ENCODE measurements around the gene ERCC4.
A peak's percentile ranks its signal among the peaks of the same experiment; 100 is the strongest.

ERCC4 gene

DNA sequence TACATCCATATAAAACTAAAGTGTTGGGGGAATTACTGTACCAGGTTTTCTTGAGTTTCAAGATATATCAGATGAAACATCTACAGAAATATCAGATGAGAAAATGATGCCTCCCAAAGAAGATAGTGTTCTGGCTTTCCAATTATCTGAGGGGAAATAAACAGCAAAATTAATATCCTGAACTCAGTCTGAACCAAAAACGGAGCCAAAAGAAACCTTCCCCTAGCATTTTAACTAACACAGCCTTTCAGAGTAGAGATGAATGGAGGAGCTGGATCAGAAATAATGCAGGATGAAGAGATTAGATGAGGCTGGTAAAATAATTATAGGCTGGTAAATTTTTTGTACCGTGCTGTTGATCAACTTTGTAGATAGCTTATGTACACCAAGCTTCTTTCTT is 16.2 kb downstream of the ERCC4 start:
- TF ChIP-seq, protein P1, sequence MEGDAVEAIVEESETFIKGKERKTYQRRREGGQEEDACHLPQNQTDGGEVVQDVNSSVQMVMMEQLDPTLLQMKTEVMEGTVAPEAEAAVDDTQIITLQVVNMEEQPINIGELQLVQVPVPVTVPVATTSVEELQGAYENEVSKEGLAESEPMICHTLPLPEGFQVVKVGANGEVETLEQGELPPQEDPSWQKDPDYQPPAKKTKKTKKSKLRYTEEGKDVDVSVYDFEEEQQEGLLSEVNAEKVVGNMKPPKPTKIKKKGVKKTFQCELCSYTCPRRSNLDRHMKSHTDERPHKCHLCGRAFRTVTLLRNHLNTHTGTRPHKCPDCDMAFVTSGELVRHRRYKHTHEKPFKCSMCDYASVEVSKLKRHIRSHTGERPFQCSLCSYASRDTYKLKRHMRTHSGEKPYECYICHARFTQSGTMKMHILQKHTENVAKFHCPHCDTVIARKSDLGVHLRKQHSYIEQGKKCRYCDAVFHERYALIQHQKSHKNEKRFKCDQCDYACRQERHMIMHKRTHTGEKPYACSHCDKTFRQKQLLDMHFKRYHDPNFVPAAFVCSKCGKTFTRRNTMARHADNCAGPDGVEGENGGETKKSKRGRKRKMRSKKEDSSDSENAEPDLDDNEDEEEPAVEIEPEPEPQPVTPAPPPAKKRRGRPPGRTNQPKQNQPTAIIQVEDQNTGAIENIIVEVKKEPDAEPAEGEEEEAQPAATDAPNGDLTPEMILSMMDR (IDR thresholded peaks at IDR 0.05; ENCODE audit: low read depth, low read length): no peak
- TF ChIP-seq, protein P2, sequence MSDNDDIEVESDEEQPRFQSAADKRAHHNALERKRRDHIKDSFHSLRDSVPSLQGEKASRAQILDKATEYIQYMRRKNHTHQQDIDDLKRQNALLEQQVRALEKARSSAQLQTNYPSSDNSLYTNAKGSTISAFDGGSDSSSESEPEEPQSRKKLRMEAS (IDR thresholded peaks at IDR 0.05; ENCODE audit: low read depth, low read length): no peak
- no peak for TF ChIP-seq POLR2A (IDR thresholded peaks at IDR 0.05; ENCODE audit: extremely low read depth, insufficient read length)
- no peak for TF ChIP-seq MYC (IDR thresholded peaks at IDR 0.05; ENCODE audit: low read depth, low read length)
- DNase-seq (ENCODE audit: low read depth): no peak
- H3K4me3 ChIP-seq (ENCODE audit: low read depth, low read length): no peak overlapping the region

DNA sequence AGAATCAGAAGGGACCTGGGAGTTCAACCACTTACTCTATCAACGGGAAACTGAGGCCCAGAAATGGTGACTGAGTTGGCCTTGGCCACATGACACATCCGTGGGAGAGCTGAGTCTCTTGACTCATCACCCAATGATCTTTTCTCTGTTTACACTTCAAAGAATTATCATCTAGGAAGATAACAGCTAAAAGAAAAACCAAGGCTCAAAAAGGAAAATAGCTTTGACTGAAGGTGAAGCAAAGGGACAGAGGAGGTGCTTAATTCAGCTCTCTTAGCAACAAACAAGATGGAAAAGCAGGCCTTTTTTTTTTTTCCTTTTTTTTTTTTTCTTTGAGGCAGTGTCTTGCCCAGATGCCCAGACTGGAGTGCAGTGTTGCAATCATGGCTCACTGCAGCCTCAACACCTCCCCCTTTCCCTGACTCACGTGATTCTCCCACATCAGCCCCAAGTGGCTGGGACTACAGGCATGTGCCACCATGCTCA is 16.7 kb downstream of the ERCC4 start:
- DNase-seq (ENCODE audit: low read depth): peak; percentile 72
- no peak for TF ChIP-seq POLR2A (IDR thresholded peaks at IDR 0.05; ENCODE audit: extremely low read depth, insufficient read length)
- H3K4me3 ChIP-seq (ENCODE audit: low read depth, low read length): no peak overlapping the region

DNA sequence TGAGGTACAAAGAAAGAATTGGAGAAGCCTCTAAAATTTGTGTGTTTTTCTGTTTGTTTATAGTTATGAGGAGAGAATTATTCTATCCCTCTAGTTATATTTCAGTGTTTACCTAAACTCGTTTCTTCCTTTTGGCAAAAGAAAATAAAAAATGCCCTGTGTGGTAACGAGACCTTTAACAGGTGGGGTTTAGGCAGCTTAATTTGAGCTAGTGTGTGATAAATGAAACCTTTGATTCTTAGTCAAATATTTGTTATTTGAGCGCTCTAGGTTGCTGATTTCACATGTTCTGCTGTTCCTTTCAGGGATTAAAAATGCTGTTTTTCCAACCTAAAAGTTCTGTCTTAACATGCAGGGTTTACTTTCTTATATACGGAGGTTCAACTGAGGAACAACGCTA is 17.5 kb downstream of the ERCC4 start:
- no peak for DNase-seq (ENCODE audit: low read depth)
- TF ChIP-seq MYC (IDR thresholded peaks at IDR 0.05; ENCODE audit: low read depth, low read length) (no peak), POLR2A (IDR thresholded peaks at IDR 0.05; ENCODE audit: extremely low read depth, insufficient read length) (no peak)
- TF ChIP-seq, protein P1 (IDR thresholded peaks at IDR 0.05; ENCODE audit: low read depth, low read length): no peak
- TF ChIP-seq, protein P2 (IDR thresholded peaks at IDR 0.05; ENCODE audit: low read depth, low read length): no peak
- no peak overlapping the region for H3K4me3 ChIP-seq (ENCODE audit: low read depth, low read length)

DNA sequence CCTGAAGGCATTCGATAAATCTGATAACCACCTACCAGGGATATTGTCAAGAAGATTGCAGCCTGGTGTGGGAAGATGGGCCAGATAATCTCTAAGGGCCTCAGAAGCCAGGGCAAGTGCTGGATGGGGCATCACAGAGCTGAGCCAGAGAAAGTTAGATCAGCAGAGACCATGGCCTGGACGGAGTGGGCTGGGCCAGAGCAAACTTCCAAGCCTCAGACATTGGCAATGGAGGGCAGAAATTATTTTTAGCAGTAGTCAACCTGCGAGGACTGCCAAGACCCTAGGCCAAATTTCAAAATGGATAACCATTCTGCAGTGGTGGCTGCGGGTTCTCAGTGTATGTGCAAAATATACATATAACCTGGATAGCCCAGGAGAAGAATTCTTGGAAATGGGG is 18.5 kb downstream of the ERCC4 start:
- TF ChIP-seq, protein P1 (IDR thresholded peaks at IDR 0.05; ENCODE audit: low read depth, low read length): no peak
- TF ChIP-seq MYC (IDR thresholded peaks at IDR 0.05; ENCODE audit: low read depth, low read length): no peak
- TF ChIP-seq POLR2A (IDR thresholded peaks at IDR 0.05; ENCODE audit: extremely low read depth, insufficient read length): no peak
- TF ChIP-seq, protein P2 (IDR thresholded peaks at IDR 0.05; ENCODE audit: low read depth, low read length): no peak
- H3K4me3 ChIP-seq (ENCODE audit: low read depth, low read length): no peak overlapping the region
- DNase-seq (ENCODE audit: low read depth): no peak

DNA sequence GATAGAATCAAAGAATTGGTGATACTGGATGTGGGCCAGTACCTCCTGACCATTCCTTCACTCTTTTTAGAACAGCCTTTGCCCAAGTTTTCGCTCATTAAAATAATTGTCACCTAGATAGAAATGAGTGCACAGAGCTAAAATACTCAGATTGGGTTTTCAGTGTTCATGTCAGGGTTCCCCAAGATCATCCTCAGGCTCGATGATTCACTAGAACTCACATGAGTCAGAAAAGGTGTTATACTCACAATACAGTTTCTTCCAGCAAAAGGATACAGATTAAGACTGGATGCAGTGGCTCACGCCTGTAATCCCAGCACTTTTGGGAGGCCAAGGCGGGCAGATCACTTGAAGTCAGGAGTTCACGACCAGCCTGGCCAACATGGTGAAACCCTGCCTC is 19.9 kb downstream of the ERCC4 start:
- H3K4me3 ChIP-seq (ENCODE audit: low read depth, low read length): no peak overlapping the region
- DNase-seq (ENCODE audit: low read depth): no peak
- TF ChIP-seq, protein P1 (IDR thresholded peaks at IDR 0.05; ENCODE audit: low read depth, low read length): no peak
- TF ChIP-seq MYC (IDR thresholded peaks at IDR 0.05; ENCODE audit: low read depth, low read length): no peak
- TF ChIP-seq POLR2A (IDR thresholded peaks at IDR 0.05; ENCODE audit: extremely low read depth, insufficient read length): no peak
- TF ChIP-seq, protein P2 (IDR thresholded peaks at IDR 0.05; ENCODE audit: low read depth, low read length): no peak

DNA sequence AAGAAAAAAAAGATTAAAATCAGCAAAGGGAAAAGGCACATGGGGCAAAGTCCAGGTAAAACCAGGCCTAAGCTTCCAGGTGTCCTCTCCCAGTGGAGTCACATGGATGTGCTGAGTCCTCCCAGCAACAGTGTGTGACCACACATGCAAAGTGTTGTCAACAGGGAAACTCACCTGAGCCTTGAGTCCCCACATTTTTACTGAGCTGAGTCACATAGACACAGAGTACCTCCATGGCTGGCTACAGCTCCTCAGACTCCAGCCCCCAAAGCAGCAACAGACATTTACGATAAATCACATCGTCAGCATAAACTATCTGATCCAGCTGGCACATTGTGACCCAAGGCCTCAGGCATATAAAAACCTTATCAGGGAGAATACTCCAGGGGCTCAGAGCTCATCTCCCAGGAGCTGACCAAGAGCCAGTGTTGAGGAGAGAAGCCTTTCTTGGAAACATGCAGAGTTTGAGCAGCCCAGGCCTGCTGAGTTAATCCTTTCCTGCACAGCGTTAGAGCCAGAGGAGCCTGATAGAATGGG is 20.5 kb downstream of the ERCC4 start:
- no peak overlapping the region for H3K4me3 ChIP-seq (ENCODE audit: low read depth, low read length)
- DNase-seq (ENCODE audit: low read depth): no peak
- TF ChIP-seq, protein P1 (IDR thresholded peaks at IDR 0.05; ENCODE audit: low read depth, low read length): no peak
- TF ChIP-seq MYC (IDR thresholded peaks at IDR 0.05; ENCODE audit: low read depth, low read length): no peak
- no peak for TF ChIP-seq POLR2A (IDR thresholded peaks at IDR 0.05; ENCODE audit: extremely low read depth, insufficient read length)
- TF ChIP-seq, protein P2 (IDR thresholded peaks at IDR 0.05; ENCODE audit: low read depth, low read length): no peak
